DOHH2 (cell line): Measurements from ENCODE around the gene GRM4.

ENCODE experiments used
- H3F3A ChIP-seq: fragments of 200-600 bp; sonication (generic), shearing (Covaris generic); 2 replicates; pipeline ENCODE4 v1.6.0; 2016; ENCODE audit warnings: antibody characterized with exemption, mild to moderate bottlenecking; ENCODE audit not compliant: control insufficient read depth, insufficient read depth
- H3K27ac ChIP-seq: fragments of 200-600 bp; sonication (generic); 2 replicates; pipeline ENCODE4 v1.5.1; 2014; ENCODE audit warnings: low read depth, mild to moderate bottlenecking, low read length, moderate library complexity
- H3K27me3 ChIP-seq: fragments of 200-600 bp; sonication (generic); 2 replicates; pipeline ENCODE4 v1.6.1; 2014; ENCODE audit warnings: mild to moderate bottlenecking, low read length, mixed read lengths; ENCODE audit not compliant: control insufficient read depth
- H3K36me3 ChIP-seq: fragments of 200-600 bp; sonication (generic); 2 replicates; pipeline ENCODE4 v1.6.1; 2014; ENCODE audit warnings: mild to moderate bottlenecking, low read length, moderate library complexity, mixed read lengths; ENCODE audit not compliant: control insufficient read depth
- H3K4me1 ChIP-seq: fragments of 200-600 bp; sonication (generic); 2 replicates; pipeline ENCODE4 v1.6.1; 2014; ENCODE audit warnings: mild to moderate bottlenecking, low read length, mixed read lengths; ENCODE audit not compliant: control insufficient read depth
- H3K4me2 ChIP-seq: fragments of 200-600 bp; sonication (generic); 2 replicates; pipeline ENCODE4 v1.6.0; 2014; ENCODE audit warnings: mild to moderate bottlenecking, low read length, moderate library complexity
- H3K4me3 ChIP-seq: fragments of 200-600 bp; sonication (generic); 2 replicates; pipeline ENCODE4 v1.5.1; 2014; ENCODE audit warnings: mild to moderate bottlenecking, low read length, mixed read lengths
- H3K79me2 ChIP-seq: fragments of 200-600 bp; sonication (generic); 2 replicates; pipeline ENCODE4 v1.6.1; 2014; ENCODE audit warnings: mild to moderate bottlenecking, low read length, mixed read lengths; ENCODE audit not compliant: control insufficient read depth
- H3K9me2 ChIP-seq: fragments of 200-600 bp; sonication (generic); replicated peaks from 2 replicates; pipeline ENCODE4 v1.6.1; 2014; ENCODE audit warnings: mild to moderate bottlenecking, low read length, mixed read lengths; ENCODE audit not compliant: control insufficient read depth
- H3K9me3 ChIP-seq: fragments of 200-600 bp; sonication (generic); 2 replicates; pipeline ENCODE4 v1.6.1; 2014; ENCODE audit warnings: antibody characterized with exemption, low read length, mixed read lengths; ENCODE audit not compliant: control insufficient read depth, insufficient read depth
- H4K20me1 ChIP-seq: fragments of 200-600 bp; sonication (generic); 2 replicates; pipeline ENCODE4 v1.6.0; 2014; ENCODE audit warnings: low read depth, mild to moderate bottlenecking, antibody characterized with exemption, low read length, moderate library complexity; ENCODE audit not compliant: control insufficient read depth, insufficient read depth
- CTCF ChIP-seq: fragments of 200-600 bp; sonication (generic); IDR thresholded peaks from one replicate; pipeline ENCODE4 v1.5.1; 2014; ENCODE audit warnings: antibody characterized with exemption, mild to moderate bottlenecking, low read depth, low read length; ENCODE audit not compliant: poor library complexity, severe bottlenecking
- EZH2phosphoT487 ChIP-seq: fragments of 200-600 bp; sonication (generic); IDR thresholded peaks from 2 replicates; pipeline ENCODE4 v1.6.1; 2017; ENCODE audit warnings: borderline replicate concordance, mild to moderate bottlenecking, antibody characterized with exemption, low read length, moderate library complexity, mixed read lengths

Gene GRM4

GRCh38 chr6:34070315-34071135, 75.4 kb downstream of the GRM4 start:
- no peak for TF ChIP-seq CTCF
- TF ChIP-seq EZH2phosphoT487 = no peak
- peaks cover 8% of the 10 kb centered on the region; the same call in 1 of the 2 replicates for H3K27me3 ChIP-seq
- H3K79me2 ChIP-seq = no peaks in the 10 kb centered on the region
- H3K4me2 ChIP-seq = no peak overlapping the region
- no peaks in the 10 kb centered on the region for H4K20me1 ChIP-seq
- H3K4me1 ChIP-seq = no peaks in the 10 kb centered on the region
- H3K4me3 ChIP-seq = no peak overlapping the region
- no peak overlapping the region for H3K27ac ChIP-seq
- peaks cover 4% of the 10 kb centered on the region for H3F3A ChIP-seq
- peaks cover 18% of the 10 kb centered on the region; the same call in 1 of the 2 replicates for H3K9me3 ChIP-seq
- no peaks in the 10 kb centered on the region for H3K9me2 ChIP-seq
- no peaks in the 10 kb centered on the region for H3K36me3 ChIP-seq

DNA sequence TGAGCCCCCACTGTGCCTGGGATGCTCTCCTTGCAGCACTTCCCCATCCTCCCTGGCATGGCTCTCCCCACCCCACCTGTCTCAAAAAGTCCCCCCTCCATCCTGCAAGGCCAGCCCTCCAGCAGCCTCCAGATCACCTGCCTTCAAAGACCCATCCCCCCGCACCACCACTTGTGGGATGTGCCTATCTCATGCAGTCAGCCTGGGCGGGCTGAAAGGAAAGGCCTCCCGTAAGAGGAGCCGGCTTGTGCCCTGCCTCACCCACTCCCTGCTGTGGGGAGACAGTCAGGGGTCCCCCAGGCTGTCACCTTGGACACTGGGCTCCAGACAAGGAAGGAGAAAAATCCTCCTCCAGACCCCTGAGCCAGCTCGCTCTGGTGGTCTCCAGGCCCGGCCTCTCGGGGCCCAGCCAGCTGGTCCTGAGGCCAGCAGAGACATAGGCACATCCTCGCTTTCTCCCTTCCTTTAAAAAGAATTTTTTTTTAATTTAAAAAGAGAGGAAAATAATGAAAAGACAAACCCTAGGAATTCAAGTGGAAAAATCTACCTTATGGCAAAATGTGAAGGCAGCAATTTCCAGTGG, 77.3 kb downstream of the GRM4 start:
- no peak for TF ChIP-seq EZH2phosphoT487
- H3K79me2 ChIP-seq = no peaks in the 10 kb centered on the region
- peaks cover 8% of the 10 kb centered on the region; the same call in 1 of the 2 replicates for H3K27me3 ChIP-seq
- H4K20me1 ChIP-seq = no peaks in the 10 kb centered on the region
- peaks cover 18% of the 10 kb centered on the region; the same call in 1 of the 2 replicates for H3K9me3 ChIP-seq
- H3K9me2 ChIP-seq = no peaks in the 10 kb centered on the region
- H3K4me3 ChIP-seq = no peak overlapping the region
- H3K4me2 ChIP-seq = no peak overlapping the region
- no peaks in the 10 kb centered on the region for H3K36me3 ChIP-seq
- H3K4me1 ChIP-seq = no peaks in the 10 kb centered on the region
- H3K27ac ChIP-seq = no peak overlapping the region
- peaks cover 4% of the 10 kb centered on the region for H3F3A ChIP-seq

- Histone ChIP-seq H3K27me3 (peaks cover 8% of the 10 kb centered on the region; the same call in 1 of the 2 replicates), H3K9me2 (no peaks in the 10 kb centered on the region), H3K4me3 (no peak overlapping the region), H4K20me1 (no peaks in the 10 kb centered on the region), H3K27ac (no peak overlapping the region), H3F3A (peaks cover 4% of the 10 kb centered on the region), H3K4me2 (no peak overlapping the region), H3K9me3 (peaks cover 16% of the 10 kb centered on the region; the same call in 1 of the 2 replicates), H3K4me1 (no peaks in the 10 kb centered on the region), H3K79me2 (no peaks in the 10 kb centered on the region), H3K36me3 (no peaks in the 10 kb centered on the region)
- TF ChIP-seq CTCF = peak; percentile 23
- TF ChIP-seq EZH2phosphoT487 = no peak
Observed at GRCh38 chr6:34067814-34068213, 78.1 kb downstream of the GRM4 start.
